GM06990 (cell line): Measurements from ENCODE around the gene EGR1.

Experiments used
- DNase-seq: peaks from one replicate; pipeline ENCODE4 v3.0.0-alpha.2; 2011; ENCODE audit not compliant: insufficient read length; ENCODE audit errors: extremely low read depth
- H3K27me3 ChIP-seq: replicated peaks from 2 replicates; pipeline ENCODE4 v1.6.0; 2011; ENCODE audit warnings: low read length; ENCODE audit not compliant: control insufficient read depth, insufficient read depth
- H3K36me3 ChIP-seq: 2 replicates; pipeline ENCODE4 v1.5.1; 2011; ENCODE audit warnings: low read length; ENCODE audit not compliant: control insufficient read depth, insufficient read depth
- H3K4me3 ChIP-seq: replicated peaks from 2 replicates; pipeline ENCODE4 v1.5.1; 2011; ENCODE audit warnings: low read depth, mild to moderate bottlenecking, control low read depth, low read length
- CTCF ChIP-seq: IDR thresholded peaks from 2 replicates; pipeline ENCODE4 v1.5.1; 2011; ENCODE audit warnings: low read length, control low read depth, mild to moderate bottlenecking, inconsistent platforms; ENCODE audit not compliant: insufficient read depth, poor library complexity, severe bottlenecking

EGR1 gene

DNA sequence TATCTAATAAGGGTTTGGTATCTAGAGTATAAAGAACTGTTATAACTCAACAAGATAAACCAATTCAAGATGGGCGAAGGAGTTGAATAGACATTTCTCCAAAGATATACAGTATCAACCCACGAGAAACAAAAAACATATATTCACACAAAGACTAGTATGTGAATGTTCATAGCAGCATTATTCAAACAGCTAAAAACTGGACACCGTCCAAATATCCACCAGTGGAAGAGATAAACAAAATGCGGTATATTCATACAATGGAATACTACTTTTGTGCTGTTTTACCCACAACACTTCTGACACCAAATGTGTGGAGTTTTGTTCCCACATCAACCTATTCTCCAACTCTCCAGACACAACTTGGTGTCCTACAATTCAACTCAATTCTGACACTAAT lies 33.1 kb downstream of the EGR1 start:
- DNase-seq = no peak
- TF ChIP-seq CTCF = no peak

DNA sequence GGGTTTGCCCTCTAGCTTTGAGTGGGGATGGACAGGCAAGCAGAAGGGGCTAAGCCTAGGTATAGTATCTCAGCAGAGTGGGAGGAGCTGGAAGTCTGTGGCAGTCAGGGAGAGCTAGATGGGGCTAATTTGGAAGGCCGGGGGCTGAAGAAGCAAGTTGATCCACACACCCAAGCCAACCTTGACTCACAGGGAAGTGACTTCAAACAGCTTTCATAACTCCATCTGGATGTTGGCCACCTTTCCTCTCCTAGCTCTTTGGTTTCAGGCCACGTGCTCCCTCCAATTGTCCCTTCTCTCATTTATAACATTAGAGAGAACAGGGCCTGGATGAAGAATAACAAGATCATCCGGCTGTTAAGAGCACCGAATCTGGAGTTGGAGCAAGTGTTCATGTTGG lies 36.8 kb downstream of the EGR1 start:
- Histone ChIP-seq H3K36me3 (peaks cover 4% of the 10 kb centered on the region), H3K27me3 (no peaks in the 10 kb centered on the region), H3K4me3 (no peak overlapping the region)
- TF ChIP-seq CTCF = no peak
- no peak for DNase-seq

More for the DNA sequence above, 33.1 kb downstream of the EGR1 start:
- no peak overlapping the region for H3K4me3 ChIP-seq
- no peaks in the 10 kb centered on the region for H3K36me3 ChIP-seq
- H3K27me3 ChIP-seq = 0 out of 2 replicates have a peak, but pooled peaks cover 1% of the 10 kb centered on the region

DNA sequence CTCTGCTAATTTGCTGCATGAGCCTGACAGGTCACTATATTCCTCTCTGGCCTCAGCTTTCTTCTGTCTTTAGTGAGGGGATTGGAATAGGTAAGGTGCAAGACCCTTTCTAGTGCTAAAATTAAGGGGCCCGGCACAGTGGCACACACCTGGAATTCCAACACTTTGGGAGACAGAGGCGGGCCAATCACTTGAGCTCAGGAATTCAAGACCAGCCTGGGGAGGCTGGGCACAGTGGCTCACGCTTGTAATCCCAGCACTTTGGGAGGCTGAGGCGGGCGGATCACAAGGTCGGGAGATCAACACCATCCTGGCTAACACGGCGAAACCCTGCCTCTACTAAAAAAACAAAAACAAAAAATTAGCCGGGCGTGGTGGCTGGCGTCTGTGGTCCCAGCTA lies 37.2 kb downstream of the EGR1 start:
- Histone ChIP-seq H3K27me3 (no peaks in the 10 kb centered on the region), H3K36me3 (peaks cover 4% of the 10 kb centered on the region), H3K4me3 (no peak overlapping the region)
- no peak for DNase-seq
- TF ChIP-seq CTCF = no peak

DNA sequence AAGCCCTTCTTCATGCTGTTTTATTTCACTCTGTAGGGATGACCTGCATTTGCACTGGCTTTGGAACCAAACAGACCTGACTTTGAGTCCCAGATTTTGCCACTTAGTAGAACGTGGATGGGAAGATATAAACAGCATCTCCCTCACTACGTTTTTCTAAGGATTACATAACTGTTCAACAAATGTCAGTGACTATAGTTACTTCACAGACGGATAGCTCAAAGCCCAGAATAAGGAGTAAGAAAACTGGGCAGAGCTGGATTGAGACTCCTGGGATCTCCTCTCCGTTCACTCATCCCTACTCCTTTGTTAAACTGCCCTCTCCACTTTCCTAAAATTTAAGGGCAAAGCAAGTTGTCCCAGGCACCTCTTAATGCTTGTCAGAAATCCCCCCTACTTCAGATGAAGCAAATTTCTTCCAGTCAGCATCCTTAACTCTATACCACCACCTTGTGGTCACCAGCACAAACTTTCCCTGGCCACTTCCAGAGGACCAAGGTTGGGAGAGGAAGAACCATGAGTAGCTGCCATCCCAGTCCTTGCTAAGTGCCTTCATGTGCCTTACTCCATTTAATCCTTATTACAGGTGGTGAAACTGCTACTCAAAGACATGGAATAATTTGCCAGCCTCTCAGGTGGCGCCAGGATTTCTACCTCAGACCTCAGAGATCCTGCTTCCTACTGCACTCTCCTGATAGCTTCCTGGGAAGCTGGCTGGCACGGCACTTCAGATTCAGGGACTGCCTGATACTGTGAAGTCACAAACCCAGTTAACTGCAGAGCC lies 38.4 kb downstream of the EGR1 start:
- TF ChIP-seq CTCF = peak; percentile 71
- no peak for DNase-seq
- H3K27me3 ChIP-seq = no peaks in the 10 kb centered on the region
- no peak overlapping the region for H3K4me3 ChIP-seq
- H3K36me3 ChIP-seq = peaks cover 7% of the 10 kb centered on the region

DNA sequence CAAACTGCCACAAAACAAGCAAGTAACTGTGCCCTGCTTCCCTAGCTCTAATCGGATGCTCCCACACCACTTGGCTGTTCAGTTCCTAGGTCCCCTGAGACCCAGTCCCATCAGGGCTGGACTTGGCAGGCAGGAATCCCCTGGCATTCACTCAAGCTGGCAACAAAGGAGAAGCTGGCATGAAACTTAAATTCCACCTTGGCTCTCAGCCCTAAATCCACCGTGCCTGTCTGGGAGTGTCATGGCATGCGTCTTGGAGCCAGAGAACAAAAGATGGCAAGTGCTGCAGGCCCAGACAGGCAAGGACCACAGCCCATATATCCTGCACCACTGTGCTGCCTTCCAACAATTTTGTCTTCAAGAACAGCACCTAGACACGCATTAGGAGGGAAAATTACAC lies 39.5 kb downstream of the EGR1 start:
- no peaks in the 10 kb centered on the region for H3K27me3 ChIP-seq
- no peak overlapping the region for H3K4me3 ChIP-seq
- no peak for DNase-seq
- peaks cover 7% of the 10 kb centered on the region for H3K36me3 ChIP-seq
- no peak for TF ChIP-seq CTCF
